ENCODE data around the gene GINS1.

Gene GINS1

GRCh38 chr20:25452333-25452732 lies 44.9 kb downstream of the GINS1 start:
- FAIRE-seq = no peak
- no peak for DNase-seq (ENCODE audit: insufficient read length, low spot score)

DNA sequence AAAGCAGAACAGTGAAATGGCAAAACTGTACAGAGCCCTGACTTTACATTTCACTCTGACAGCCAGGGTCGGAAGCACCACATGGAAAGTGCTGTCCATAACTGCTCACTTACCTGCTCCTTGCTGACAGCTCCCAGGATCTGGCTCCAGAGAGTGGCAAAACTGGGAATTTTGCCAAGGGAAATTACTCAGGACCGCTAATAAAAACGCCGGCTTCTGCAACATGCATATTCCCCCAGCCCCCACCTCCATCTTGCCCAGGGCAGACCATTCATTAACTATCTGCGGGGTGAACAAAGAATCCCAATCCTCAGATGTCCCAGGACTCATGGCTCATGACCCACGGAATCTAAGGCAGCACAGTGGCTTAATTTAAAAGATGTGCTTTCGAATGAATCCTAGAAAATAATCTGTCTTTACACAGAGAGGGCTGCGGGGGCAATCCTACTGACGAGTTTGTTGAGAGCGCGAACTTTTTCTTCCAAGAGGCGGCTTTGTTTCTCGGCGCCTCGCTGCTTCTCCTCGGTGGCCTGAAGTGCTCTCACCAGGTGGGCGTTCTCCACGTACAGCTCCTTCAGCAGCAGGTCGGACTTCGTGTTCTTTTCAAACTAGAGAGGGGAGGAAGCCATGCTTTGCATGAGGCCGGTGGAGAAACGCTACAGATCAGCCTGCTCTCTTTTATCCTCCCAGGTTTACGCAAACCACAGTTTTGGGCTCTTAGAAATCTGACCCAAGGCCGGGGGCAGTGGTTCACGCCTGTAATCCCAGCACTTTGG lies 45.8 kb downstream of the GINS1 start:
- DNase-seq (ENCODE audit: insufficient read length, low spot score) (peak; percentile 51), FAIRE-seq (no peak)

DNA sequence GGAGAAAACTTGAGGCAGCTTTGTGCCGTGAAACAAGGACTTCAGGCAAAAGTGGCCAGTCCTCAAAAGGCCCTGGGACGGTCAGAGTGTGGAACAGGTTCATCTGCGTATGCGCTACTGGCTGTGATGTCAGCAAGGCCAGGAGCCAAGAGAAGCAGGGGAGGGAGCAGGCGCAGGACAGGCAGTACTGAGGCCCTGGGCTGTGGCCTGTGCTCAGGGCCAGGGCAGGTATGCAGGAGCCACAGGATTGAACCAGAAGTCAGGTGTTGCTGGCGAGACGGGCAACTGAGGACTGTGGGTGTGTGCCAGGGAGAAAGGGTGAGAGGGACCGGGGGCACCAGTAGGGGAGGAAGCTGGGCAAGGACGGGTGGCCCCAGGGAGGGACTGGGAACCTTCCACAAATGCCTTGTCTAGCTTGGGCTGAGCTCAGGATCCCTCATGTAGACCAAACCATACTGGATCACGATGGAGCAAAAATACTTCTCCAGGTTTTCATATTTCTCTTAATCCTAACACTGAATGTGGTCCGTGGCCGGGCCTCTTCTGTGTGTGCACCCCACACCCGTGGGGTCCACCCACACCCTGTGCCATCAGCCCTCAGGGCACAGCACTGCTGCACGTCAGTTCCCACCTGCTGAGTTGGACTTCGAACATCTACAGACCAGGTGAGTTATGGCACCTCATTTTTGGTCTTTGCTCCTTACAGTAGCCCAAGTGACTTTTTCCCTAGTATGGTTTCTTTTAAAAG lies 46.9 kb downstream of the GINS1 start:
- DNase-seq (ENCODE audit: insufficient read length, low spot score) (no peak), FAIRE-seq (no peak)

GRCh38 chr20:25457886-25458680 lies 50.6 kb downstream of the GINS1 start:
- no peak for FAIRE-seq

GRCh38 chr20:25459111-25459830 lies 51.8 kb downstream of the GINS1 start:
- FAIRE-seq = no peak
- no peak for DNase-seq (ENCODE audit: insufficient read length, low spot score)

More at GRCh38 chr20:25457886-25458680, 50.6 kb downstream of the GINS1 start:
- no peak for DNase-seq (ENCODE audit: insufficient read length, low spot score)

GRCh38 chr20:25459916-25460535 lies 52.6 kb downstream of the GINS1 start:
- DNase-seq (ENCODE audit: insufficient read length, low spot score) (no peak), FAIRE-seq (no peak)

DNA sequence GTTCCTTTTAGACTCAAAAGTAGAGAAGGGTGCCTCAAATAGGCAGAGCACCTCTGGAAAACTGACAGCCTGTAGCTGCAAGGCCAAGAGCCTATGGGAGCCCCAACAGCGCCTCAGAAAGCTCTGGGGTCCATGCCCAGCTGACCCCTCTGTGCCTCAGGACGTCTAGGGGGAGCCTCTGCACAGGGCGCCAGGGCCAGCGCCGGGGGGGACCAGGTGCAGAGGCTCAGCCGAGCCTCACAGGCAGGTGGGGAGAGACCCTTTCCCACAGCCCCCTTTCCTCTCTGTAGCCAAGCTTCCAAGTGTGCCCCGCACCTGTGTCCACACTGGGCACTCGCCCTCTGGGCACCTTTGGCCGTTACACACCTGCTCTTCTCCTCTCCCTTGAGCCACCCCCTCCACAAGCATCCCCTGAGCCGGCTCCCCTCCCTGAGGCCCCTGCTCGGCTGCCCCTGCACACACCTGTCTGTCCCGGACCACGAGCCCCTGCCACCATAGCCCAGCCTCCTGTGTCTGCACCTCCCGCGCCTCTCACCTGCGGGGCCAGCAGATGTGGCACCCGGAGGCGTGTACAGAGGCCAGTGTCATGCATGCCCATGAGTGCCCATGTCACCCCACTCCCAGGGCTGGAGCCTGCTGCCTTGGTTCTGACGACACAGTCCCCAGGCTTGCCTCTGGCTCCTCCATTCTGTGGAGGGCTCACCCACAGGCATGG lies 53.2 kb downstream of the GINS1 start:
- DNase-seq (ENCODE audit: insufficient read length, low spot score) = no peak
- FAIRE-seq = no peak

- DNase-seq (ENCODE audit: insufficient read length, low spot score) = no peak
- FAIRE-seq = no peak
Measured at GRCh38 chr20:25461281-25461650, 53.8 kb downstream of the GINS1 start.

DNA sequence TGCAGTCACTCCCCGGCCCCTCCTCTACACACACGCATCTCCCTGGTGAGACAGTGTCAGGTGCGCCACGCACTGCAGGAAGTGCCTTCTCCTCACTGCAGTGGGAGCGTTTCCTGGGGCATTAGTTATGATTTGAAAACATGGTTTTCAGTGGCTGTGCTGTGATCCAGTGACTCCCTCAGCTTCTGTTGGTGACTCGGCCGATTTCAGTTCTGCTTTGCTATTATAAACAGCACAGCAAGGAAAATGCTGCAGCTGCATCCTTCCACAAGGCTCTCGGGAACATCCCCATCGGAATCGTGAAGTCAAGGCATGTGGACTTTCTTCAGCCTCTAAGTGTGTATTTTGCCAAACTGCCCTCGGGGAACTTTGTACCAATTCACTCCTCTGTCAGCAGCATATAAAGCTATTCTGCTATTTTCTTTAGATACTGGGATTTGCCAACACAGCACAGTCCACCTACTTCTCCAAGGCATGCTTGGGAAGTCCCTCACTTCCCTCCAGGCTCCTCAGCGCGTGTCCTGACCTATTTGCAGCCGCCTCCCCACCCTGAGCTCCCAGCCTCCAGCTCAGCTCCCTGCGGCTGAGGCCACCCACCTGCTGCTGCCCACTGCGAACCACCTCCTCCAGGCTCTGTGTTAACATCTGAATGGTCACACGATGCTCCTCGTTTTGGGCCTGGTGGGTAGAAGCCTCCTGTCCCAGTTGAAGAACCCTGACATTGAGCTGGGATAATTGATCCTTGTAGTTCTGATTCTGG lies 54.5 kb downstream of the GINS1 start:
- no peak for DNase-seq (ENCODE audit: insufficient read length, low spot score)
- FAIRE-seq = no peak

DNA sequence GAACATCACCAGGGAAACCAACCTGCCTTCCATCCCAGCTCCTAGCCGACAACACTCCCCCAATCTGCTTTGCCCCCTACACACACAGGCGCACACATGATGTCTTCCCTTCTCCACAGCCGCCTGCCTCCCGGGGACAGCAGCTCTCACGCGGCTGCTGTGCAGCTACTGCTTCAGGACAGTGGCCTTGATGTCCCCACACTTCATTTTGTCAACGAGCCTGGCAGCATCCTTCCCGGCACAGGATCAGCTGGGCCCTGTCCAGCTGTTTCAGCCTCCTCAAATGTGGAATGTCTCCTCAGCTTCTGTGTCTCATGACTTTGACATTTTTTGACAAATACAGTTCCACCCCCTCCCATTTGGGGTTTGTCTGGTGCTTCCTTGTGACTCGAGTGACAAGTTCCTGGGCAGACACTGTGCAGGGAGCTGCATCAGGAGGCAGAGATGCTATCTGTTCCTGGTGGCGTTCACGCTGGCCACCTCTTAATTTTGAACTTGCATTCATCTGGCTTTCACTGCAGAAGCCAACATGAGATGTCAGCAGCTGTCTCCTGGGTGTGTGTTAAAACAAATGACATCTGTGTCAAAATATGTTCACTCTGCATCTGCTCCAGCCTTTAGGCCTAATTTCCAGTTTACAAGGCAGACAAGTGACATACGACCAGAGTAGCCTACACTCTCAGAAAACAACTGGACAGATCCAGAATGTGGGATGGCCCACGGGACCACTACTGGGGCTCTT lies 57.2 kb downstream of the GINS1 start:
- DNase-seq (ENCODE audit: insufficient read length, low spot score) = no peak
- FAIRE-seq = peak; percentile 9

DNA sequence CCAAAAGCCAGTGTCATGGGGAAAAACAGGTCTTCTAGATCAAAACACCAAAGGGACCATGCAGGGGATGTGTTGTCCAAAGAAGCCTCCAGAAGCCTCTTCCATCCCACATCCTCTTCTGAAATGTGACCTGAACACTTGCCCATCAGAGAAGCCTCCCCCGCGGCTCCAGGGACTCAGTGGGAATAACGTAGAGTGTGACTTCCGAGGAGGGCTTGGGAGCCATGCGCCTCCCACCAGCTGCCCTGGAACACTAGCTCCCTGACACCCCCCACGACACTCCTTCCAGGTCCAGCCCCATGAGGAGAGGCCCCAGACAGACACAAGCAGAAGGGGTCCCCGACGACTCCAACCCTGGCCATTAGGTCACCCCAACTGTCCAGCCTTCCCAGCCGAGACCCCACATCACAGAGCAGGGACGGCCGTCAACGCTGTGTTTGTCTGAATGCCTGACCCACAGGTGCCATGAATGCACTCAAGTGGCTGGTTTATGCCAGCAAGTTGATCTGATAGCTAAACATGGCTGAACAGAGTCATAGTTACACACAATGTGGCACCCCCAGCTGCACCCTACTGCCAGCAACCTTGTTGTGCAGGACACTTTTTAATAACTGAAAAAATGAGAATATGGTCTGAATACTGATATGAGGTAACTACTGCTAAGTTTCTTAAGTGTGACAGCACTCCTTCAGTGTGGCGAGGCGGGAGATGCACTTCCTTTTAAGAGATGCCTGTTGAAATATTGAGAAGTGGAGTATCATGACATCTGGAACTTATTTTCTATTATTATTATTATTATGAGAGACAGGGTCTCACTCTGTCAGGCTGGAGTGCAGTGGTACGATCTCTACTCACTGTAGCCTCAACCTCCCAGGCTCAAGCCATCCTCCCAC lies 58.0 kb downstream of the GINS1 start:
- DNase-seq (ENCODE audit: insufficient read length, low spot score) = no peak
- FAIRE-seq = no peak

- FAIRE-seq (no peak), DNase-seq (ENCODE audit: insufficient read length, low spot score) (no peak)
Measured at GRCh38 chr20:25466846-25467245, 59.4 kb downstream of the GINS1 start.

DNA sequence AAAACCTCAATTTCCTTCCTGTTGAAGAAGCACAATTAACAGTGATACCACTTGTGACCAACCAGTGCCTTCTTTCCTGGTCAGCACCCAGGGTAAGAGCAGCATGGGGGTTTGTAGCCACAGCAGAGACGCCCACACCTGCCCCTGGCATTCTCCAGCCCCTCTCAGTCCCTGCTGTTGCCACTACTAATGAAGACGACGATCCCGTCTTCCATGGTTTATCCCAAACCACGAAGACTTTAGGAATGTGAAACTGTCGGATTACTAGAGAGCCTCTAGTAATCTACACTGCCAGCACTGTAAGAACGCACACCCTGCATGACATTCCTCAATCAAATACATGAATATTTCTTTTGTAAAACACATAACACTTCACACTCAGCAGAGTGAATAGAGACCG lies 60.0 kb downstream of the GINS1 start:
- FAIRE-seq (no peak), DNase-seq (ENCODE audit: insufficient read length, low spot score) (no peak)

- DNase-seq (ENCODE audit: insufficient read length, low spot score) (no peak), FAIRE-seq (no peak)
Measured at GRCh38 chr20:25468126-25469075, 60.9 kb downstream of the GINS1 start.

DNA sequence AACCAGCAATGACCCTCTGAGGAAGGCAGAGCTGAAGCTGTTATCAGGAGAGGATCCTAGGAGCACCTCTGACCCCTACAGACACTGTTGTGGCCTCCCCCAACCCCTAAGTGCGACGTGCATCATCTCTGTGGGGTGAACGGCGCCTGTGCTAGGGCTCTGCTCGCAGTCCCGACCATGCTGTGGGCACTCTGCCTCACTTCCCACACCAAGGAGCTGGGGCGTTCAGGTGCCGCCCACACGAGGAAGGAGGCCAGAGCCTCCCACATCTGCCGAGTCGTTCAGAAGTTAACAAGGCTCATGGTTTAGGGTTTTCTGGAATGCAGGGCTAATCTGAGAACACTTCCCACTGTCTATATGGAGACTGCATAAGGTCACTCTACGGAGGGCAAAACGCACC lies 62.1 kb downstream of the GINS1 start:
- no peak for FAIRE-seq
- no peak for DNase-seq (ENCODE audit: insufficient read length, low spot score)

GRCh38 chr20:25470045-25470444 lies 62.6 kb downstream of the GINS1 start:
- FAIRE-seq (no peak), DNase-seq (ENCODE audit: insufficient read length, low spot score) (peak; percentile 25)

All from HTR-8/SVneo (cell line).